ENCODE results near the gene NRG3.
"Not testable (repeated sequence)": the region's sequence is repeated elsewhere in the genome, so short reads cannot be mapped to it uniquely, and the experiment has no call there.

The NRG3 gene

GRCh38 chr10:82576093-82576492 lies 701.1 kb downstream of the NRG3 start:
- no peak for DNase-seq (ENCODE audit: low read depth)

DNA sequence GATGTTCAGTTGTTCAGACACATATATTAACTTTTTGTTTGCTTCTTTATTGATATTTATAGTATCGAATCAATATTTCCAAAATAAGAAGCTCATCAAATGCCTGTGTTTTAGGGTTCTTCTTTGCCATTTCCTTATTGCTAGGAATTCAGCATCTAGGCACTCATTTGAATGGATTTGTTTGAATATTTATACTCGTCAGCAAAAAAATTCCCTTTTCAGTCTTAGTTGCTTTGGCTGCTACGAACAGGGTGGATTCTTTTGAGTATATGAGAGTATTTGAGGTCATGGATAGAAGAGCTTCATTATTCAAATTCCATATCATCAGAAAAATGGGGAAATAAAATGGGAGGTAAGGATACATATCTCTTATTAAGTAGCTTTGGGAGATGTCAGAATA lies 706.9 kb downstream of the NRG3 start:
- DNase-seq (ENCODE audit: low read depth): no peak

DNA sequence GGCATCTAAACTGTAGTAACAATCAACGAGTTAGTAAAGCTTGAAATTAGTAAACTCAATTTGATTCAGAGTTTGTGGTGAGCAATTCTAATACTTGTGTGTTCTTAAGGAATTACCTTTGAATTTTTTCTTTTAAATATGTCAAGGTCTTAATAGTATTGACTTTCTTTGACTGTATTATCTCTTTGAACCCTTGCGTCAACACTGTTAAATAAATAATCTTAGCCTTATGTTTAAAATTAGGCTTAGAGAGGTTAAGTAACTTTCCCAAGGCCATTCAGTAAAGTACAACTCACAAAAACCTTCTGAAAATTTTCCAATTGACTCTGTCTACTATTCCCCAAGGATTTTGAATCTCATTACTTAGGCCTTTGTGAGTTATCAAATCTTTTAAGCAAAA lies 716.4 kb downstream of the NRG3 start:
- no peak for DNase-seq (ENCODE audit: low read depth)

DNA sequence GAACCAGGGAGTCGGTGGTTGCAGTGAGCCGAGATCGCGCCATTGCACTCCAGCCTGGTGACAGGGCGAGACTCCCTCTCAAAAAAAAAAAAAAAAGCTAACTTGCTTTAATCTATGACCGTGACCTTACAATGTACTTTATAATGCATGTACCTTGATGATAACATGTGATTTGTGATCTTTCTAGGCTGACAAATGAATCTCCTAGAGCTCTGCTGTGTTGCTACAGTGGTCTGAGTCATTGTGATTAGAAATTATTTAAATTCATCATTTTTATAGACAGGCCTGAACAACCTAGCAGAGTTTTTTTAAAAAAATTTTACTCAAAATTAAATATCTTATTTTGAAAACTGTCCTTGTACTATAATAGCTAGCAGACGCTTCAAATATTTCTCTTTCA lies 722.8 kb downstream of the NRG3 start:
- no peak for DNase-seq (ENCODE audit: low read depth)

- DNase-seq (ENCODE audit: low read depth): no peak
Observed at GRCh38 chr10:82609845-82610244, 734.9 kb downstream of the NRG3 start.

- no peak for DNase-seq (ENCODE audit: low read depth)
Observed at GRCh38 chr10:82618007-82618406, 743.0 kb downstream of the NRG3 start.

GRCh38 chr10:82621680-82622079 lies 746.7 kb downstream of the NRG3 start:
- DNase-seq (ENCODE audit: low read depth): no peak

DNA sequence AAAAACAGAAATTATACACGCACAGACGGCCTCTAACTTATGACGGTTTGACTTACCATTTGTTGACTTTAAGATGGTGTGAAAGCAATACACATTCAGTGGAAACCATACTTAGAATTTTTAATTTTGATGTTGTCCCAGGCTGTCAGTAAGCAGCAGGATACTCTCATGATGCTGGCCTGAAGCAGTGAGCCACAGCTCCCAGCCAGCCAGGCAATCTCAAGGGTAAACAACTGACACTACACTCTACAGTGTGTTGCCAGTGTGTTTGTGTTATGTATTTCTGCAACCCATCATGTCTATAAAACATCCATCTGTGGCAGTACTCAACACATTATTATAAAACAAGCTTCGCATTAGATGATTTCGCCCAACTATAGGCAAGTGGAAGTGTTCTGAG lies 747.5 kb downstream of the NRG3 start:
- no peak for DNase-seq (ENCODE audit: low read depth)

- no peak for DNase-seq (ENCODE audit: low read depth)
Observed at GRCh38 chr10:82625512-82626189, 750.7 kb downstream of the NRG3 start.

DNA sequence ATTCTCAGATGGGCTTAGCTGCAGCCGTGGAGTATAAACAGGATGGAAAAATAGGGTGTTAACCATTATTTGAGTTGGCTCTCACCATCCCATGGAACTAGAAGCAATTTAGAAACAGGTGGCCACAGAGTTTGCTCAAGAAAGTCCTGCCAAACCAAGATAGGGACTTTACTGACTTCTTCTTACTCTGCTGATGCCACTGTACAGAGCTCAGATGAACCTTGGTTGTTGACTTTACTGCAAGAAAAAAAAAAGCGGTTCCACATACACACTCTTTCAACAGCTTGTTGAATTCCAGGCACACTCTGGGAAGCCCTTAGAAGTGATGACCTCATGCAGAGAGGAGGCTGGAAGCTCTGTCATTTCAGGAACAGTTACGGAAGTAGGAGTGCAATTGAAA lies 753.4 kb downstream of the NRG3 start:
- no peak for DNase-seq (ENCODE audit: low read depth)

- DNase-seq (ENCODE audit: low read depth): no peak
Observed at GRCh38 chr10:82643076-82643475, 768.1 kb downstream of the NRG3 start.

DNA sequence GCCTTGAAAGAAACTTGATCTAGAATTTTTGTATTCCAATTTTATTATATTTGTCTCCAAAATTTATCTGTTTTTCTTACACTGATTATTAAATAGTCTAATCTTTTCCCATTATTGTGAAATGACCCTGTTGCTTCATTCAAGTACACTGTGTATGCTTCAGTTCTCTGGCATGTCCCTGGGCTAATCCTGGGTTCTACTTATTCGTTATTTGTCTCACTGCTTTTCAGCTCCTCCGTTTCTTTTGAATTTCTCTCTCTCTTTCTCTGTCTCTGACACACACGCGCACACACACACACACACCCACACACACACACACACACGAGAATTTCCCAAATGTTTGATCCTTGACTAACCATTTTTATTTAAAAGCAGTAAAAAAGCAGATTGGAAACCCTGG lies 768.6 kb downstream of the NRG3 start:
- no peak for DNase-seq (ENCODE audit: low read depth)

GRCh38 chr10:82645221-82645620 lies 770.2 kb downstream of the NRG3 start:
- DNase-seq (ENCODE audit: low read depth): no peak

DNA sequence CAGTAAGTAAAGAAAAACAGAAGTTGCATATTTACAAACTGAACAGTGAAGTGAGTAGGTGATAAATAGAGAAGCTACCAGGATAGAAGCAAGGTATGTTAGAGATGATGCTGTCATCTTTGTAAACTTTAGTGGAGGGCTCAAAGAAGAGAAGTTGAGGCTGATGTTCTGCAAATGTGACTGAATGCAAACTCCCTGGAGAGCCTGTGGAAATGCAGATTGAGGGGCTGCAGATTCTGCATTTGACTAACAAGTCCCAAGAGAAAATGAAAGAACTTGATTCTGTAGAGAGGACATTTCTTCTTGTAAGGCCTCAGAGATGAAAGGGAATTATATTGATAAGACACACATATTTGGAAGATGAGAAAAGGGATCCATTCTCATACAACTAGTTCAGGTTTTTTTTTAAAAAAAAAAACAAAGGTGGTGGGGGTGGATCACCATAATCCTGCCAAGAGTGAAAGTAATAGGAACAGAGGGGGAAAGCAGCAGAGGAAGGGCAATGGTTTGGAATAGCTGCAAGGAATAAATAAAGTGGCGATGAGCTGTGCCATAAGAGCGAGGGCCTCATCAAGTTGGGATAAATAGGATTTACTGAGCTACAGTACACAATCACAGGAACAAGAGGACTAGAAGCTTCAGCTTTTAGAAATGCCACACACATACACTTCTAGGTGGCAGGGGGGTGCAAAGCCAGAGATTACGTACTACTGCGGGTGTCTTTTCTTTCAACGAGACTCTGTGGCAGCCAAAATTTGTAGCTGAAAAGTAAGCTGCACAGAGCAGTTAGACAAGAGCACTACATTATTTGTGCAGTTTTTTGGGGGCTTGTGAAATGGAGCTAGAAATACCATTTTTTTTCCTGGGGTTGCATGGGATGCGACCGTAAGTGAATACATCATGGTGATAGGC lies 778.5 kb downstream of the NRG3 start:
- no peak for DNase-seq (ENCODE audit: low read depth)

- DNase-seq (ENCODE audit: low read depth): peak; percentile 0
Observed at GRCh38 chr10:82660205-82660604, 785.2 kb downstream of the NRG3 start.

DNA sequence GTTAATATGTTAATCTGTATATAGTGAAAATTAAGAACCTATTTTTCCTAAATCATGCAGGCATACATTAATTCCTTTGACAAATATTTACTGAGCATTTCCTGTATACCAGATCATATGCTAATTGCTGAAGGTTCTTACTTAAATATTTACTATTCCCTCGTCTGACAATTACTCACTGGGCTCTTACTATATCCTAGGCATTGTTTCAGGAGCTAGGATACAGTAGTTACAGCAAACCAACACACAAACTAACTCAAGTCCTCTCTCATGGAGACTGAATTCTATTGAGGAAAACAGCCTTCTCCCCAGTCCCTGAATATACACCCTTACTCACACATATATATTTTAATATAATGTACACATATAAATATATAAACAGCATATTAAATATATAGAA lies 786.0 kb downstream of the NRG3 start:
- no peak for DNase-seq (ENCODE audit: low read depth)

- no peak for DNase-seq (ENCODE audit: low read depth)
Observed at GRCh38 chr10:82661701-82662100, 786.7 kb downstream of the NRG3 start.

GRCh38 chr10:82668221-82668895 lies 793.4 kb downstream of the NRG3 start:
- peak; percentile 1 for DNase-seq (ENCODE audit: low read depth)

DNA sequence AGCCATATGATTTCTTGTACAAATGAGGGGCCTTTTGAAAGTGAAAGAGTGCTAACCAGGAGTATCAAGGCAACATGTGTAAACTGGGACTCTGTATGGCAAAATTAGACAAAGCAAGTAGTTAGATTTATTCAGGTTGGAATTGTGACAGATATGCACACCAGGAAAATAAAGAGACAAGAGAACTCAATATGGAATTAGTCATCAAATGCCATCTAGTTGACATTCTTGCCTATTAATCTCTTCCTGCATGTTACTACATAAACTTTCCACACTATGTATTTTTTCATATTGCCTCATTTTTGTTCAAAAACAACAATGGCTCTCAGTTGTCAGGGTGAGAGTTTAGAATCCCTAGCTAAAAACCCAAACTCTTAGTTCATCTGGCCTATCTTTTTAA lies 799.0 kb downstream of the NRG3 start:
- DNase-seq (ENCODE audit: low read depth): no peak

DNA sequence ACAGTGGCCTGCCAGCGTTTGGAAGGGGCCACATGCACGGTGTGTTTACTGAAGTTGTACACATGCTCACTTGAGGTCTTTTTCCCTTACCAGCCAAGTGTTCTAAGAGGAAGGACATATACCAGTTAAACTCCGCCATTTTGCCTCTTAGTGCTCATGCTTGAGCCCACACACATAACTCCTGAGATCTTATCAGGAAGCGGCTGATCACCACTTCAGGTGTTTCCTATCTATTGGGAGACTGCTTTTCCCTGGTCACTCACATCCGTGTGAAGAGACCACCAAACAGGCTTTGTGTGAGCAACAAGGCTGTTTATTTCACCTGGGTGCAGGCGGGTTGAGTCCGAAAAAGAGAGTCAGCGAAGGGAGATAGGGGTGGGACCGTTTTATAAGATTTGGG lies 802.9 kb downstream of the NRG3 start:
- not testable (repeated sequence) for DNase-seq (ENCODE audit: low read depth)

- not testable (repeated sequence) for DNase-seq (ENCODE audit: low read depth)
Observed at GRCh38 chr10:82678451-82678850, 803.5 kb downstream of the NRG3 start.

DNA sequence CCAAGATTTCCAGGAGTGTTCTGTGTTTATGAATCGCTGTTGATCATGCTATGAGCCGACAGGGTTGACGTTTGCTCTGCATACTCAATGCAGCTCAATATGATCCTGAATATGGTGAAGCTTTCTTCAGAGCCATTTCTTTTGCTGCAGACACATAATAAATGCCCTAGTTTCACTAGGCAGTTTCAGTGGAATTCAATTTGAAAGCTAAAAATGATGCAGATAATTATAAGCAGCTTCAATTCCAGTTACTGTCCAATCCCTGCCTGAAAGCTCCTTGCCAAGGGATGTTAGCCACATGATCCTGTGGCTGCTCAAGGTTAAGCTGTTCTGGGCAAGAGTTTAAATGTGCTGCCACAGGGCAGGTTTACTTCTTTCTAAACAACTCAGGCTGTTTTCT lies 805.6 kb downstream of the NRG3 start:
- DNase-seq (ENCODE audit: low read depth): no peak

- DNase-seq (ENCODE audit: low read depth): no peak
Observed at GRCh38 chr10:82683945-82684344, 809.0 kb downstream of the NRG3 start.

Measured in ELR (cell line).